Measurements from ENCODE around the gene GPR15LG.
"Not testable (repeated sequence)": the region's sequence is repeated elsewhere in the genome, so short reads cannot be mapped to it uniquely, and the experiment has no call there.

DNA sequence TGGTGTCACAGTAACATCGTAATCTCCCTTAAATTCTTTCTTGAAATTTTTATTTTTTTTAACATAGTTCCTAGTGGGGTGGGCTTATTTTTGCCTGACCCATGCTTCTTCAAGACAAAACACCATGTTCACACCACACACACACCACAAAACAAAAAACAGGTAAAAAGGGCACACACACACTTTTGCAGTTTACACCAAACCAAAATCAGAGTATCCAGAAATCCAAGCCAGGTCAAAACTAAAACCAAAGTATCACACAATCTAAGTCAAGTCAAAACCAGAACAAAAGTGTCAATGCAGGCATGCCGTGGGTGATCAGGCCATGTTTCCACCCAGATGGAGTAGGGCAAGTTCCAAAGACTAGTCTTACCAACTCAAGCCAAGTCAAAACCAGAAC lies 2.4 kb upstream of the GPR15LG start:
- TF ChIP-seq, protein P1, sequence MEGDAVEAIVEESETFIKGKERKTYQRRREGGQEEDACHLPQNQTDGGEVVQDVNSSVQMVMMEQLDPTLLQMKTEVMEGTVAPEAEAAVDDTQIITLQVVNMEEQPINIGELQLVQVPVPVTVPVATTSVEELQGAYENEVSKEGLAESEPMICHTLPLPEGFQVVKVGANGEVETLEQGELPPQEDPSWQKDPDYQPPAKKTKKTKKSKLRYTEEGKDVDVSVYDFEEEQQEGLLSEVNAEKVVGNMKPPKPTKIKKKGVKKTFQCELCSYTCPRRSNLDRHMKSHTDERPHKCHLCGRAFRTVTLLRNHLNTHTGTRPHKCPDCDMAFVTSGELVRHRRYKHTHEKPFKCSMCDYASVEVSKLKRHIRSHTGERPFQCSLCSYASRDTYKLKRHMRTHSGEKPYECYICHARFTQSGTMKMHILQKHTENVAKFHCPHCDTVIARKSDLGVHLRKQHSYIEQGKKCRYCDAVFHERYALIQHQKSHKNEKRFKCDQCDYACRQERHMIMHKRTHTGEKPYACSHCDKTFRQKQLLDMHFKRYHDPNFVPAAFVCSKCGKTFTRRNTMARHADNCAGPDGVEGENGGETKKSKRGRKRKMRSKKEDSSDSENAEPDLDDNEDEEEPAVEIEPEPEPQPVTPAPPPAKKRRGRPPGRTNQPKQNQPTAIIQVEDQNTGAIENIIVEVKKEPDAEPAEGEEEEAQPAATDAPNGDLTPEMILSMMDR (conservative IDR thresholded peaks at IDR 0.05 in 1 of 2, IDR thresholded peaks at IDR 0.05 in 1 of 2; ENCODE audit: extremely low read depth in 1 of 2, insufficient read depth in 1 of 2, low read depth in 1 of 2, low read length in 2 of 2) = not testable (repeated sequence)
- TF ChIP-seq EZH2 (IDR thresholded peaks at IDR 0.05; ENCODE audit: borderline replicate concordance, low read length) = not testable (repeated sequence)
